IPS-11a (cell line): ENCODE data around the gene CLIP1.
"Not testable (repeated sequence)": the region's sequence is repeated elsewhere in the genome, so short reads cannot be mapped to it uniquely, and the experiment has no call there.

ENCODE experiments used
- H3K4me3 ChIP-seq: one replicate; pipeline ENCODE4 v1.5.1; 2013; ENCODE audit warnings: low read depth, low read length, control low read depth

The CLIP1 gene

GRCh38 chr12:122397981-122398380 is 24.5 kb downstream of the CLIP1 start:
- H3K4me3 ChIP-seq: not testable (repeated sequence)

DNA sequence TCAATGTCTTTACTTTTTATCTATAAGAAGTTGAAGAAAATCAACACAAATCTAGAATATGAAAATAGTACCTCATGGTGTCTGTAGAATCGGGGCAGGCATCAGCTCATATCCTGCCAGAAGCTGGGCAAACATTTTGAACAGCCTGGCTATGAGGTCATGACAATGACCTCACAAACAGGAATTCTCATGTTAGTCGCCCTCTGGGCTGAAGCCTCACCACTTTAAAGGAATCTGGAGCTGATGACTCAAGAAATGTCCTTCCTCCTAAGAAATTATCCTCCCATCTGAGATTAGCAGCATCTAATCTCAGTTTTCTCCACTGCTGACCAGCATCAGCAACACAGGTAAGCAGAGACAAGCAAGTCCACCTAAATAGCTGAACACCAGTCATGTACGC is 27.1 kb downstream of the CLIP1 start:
- no peak overlapping the region for H3K4me3 ChIP-seq

DNA sequence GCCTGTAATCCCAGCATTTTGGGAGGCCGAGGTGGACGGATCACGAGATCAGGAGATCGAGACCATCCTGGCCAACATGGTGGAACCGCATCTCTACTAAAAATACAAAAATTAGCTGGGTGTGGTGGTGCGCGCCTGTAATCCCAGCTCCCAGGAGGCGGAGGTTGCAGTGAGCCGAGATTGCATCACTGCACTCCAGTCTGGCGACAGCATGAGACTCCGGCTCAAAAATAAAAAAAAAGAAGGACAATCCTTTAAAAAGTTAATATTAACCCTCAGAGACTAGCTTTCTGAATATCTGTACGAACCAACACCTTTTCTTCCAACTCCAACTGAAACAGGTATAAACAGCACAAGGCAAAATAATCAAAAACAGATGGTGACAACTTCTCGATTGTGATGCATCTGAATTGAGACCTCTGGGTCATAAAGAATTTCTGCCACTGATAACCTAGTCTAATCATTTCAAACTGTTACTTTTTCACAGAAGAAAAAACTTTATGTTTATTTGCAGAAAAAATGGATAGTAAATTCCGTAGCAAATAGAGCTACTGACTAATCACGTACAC is 27.8 kb downstream of the CLIP1 start:
- no peak overlapping the region for H3K4me3 ChIP-seq

- H3K4me3 ChIP-seq: no peak overlapping the region
These were observed 28.7 kb downstream of the CLIP1 start for GRCh38 chr12:122393817-122394216.

DNA sequence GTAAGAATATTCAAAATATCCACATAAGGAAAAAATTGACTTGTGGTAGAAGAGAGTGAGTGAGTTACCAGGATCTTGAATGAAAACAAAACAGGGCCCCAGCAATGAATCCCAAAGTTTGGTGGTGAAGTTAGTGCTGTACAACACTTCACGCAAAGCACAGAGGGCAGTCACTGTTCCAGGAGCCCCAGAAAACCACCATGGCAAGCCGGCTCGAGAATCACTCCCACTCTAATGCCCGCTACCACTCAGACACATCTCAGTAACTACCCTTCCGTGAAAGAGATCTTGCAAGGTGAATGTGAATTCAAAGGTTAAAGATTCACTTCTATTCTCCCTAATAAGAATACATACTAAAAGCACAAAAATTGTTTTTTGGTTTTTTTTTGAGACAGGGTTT is 30.1 kb downstream of the CLIP1 start:
- H3K4me3 ChIP-seq: no peak overlapping the region

DNA sequence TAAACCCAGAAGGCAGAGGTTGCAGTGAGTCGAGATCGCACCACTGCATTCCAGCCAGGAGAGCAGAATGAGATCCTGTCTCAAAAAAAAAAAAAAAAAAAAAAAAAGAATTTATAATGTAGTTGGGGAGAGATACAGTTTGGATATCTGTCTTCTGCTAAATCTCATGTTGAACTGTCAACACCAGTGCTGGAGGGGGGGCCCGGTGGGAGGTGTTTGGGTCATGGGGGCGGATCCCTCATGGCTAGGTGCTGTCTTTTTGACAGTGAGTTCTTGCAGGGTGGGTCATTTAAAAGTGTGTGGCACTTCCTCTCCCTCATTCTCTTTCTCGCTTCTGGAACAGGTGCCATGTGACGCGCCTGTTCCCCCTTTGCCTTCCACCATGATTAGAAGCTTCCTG is 32.8 kb downstream of the CLIP1 start:
- H3K4me3 ChIP-seq: no peak overlapping the region

- no peak overlapping the region for H3K4me3 ChIP-seq
These were observed 34.6 kb downstream of the CLIP1 start for GRCh38 chr12:122387887-122388286.

GRCh38 chr12:122385171-122386016 is 37.1 kb downstream of the CLIP1 start:
- no peak overlapping the region for H3K4me3 ChIP-seq

GRCh38 chr12:122382919-122383350 is 39.5 kb downstream of the CLIP1 start:
- H3K4me3 ChIP-seq: no peak overlapping the region

GRCh38 chr12:122381021-122381420 is 41.4 kb downstream of the CLIP1 start:
- no peak overlapping the region for H3K4me3 ChIP-seq

DNA sequence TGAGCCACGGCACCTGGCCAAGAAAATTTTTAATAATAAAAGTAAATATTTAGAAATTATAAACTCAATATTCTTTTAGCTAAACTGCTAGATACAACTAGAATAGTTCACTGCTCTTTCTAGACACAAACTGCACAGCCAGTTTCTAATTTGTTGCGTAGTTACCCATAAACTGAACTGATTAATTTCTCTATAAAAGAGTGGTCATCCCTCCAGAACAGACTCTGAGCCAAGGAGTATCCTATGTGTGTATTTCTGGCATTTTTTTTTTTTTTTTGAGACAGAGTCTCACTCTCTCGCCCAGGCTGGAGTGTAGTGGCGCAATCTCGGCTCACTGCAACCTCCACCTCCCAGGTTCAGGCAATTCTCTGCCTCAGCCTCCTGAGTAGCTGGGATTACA is 45.7 kb downstream of the CLIP1 start:
- H3K4me3 ChIP-seq: not testable (repeated sequence)

DNA sequence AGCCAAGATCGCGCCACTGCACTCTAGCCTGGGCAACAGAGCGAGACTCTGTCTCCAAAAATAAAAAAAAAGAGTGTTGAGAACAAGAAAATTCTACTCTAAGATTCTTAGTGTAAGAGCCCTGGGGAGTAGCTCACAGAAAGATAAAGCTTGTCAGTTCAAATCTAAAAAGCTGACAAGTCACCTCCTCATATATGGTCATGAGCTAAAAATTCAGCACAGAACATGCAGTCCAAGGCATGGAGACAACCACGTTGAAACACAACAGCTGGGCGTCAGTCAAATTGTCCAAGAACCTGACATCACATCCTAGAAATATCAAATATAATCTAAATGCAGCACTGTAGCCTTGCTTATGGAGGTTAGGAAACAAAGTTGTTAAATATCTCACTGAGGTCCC is 47.8 kb downstream of the CLIP1 start:
- H3K4me3 ChIP-seq: no peak overlapping the region

- no peak overlapping the region for H3K4me3 ChIP-seq
These were observed 50.9 kb downstream of the CLIP1 start for GRCh38 chr12:122371475-122372045.

DNA sequence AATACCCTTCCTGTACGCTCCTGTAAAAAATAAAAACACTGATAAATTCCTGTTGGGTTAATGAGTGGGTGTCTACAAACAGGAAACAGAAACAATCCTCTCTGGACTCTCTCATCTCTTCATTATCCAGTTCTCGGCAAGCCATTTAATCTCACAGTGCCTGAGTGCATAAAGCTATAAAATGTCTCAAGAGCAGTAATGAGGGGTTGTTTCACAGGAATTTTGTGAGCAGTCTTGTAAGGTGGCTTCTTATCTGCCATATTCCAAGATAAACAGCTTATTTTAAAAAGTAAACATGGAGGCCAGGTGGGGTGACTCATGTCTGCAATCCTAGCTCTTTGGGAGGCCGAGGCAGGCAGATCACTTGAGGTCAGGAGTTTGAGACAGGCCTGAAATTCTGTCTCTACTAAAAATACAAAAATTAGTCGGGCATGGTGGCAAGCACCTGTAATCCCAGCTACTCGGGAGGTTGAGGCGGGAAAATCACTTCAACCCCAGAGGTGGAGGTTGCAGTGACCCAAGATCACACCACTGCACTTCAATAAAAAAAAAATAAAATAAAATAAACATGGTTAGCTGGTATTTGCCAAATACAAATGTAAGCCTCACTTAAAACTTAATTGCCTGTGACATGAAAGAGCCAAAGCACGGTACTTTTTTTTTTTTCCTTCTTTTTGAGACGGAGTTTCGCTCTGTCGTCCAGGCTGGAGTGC is 54.0 kb downstream of the CLIP1 start:
- no peak overlapping the region for H3K4me3 ChIP-seq

DNA sequence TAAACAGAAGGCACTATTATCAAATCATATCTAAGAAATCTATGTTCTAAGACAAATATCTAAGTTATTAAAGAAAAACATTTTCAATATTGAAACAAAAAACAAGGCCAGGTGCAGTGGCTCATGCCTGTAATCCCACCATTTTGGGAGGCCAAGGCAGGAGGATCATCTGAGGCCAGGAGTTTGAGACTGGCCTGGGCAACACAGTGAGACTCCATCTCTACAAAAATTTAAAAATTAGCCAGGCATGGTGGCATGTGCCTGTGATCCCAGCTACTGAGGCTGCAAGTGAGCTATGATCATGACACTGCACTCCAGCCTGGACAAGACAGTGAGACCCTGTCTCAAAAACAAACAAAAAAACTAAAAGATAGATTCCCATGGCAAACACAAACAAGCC is 54.8 kb downstream of the CLIP1 start:
- not testable (repeated sequence) for H3K4me3 ChIP-seq

- no peak overlapping the region for H3K4me3 ChIP-seq
These were observed 55.6 kb downstream of the CLIP1 start for GRCh38 chr12:122366685-122367475.

DNA sequence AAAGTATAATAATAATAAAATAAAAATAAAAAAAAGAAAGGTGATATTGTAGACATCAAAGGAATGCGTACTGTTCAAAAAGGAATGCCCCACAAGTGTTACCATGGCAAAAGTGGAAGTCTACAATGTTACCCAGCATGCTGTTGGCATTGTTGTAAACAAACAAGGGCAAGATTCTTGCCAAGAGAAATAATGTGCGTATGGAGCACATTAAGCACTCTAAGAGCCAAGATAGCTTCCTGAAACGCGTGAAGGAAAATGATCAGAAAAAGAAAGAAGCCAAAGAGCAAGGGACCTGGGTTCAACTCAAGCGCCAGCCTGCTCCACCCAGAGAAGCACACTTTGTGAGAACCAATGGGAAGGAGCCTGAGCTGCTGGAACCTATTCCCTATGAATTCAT is 57.2 kb downstream of the CLIP1 start:
- not testable (repeated sequence) for H3K4me3 ChIP-seq

DNA sequence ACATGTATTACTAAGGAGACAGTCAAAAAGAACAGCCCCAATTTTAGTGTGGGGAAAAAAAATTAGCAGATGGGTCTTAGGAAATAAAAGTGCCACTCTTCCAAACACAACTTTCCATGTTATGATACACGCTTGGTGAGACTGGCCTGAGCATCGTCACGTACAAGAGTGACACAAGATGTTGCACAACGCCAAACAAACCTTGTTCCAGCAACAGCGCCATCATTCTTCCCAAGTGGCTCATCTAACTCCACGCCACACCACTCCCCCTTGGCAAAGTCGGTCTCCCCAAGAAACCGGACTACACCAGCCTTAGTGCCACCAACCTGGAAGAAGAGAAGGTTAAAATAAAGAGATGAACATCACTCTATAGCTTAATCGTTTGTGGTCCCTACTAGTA is 58.7 kb downstream of the CLIP1 start:
- no peak overlapping the region for H3K4me3 ChIP-seq

DNA sequence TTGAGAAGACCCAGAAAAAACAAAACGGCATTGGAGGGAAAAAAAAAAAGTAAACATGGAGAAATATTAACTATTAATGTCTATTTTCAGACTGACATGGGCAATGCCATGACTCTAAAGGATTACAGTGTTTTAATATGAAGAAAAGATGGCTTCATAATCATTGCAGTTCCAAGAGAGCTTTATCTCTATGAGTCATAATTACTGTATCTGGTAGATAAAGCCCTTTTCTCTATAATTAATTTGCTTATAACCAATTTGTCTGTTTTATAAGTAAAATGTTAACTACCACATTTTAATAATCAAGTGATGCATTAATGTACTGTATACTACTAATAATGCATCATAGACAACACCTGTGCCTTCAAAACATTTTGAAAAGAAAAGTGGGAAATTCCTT is 59.7 kb downstream of the CLIP1 start:
- H3K4me3 ChIP-seq: no peak overlapping the region

DNA sequence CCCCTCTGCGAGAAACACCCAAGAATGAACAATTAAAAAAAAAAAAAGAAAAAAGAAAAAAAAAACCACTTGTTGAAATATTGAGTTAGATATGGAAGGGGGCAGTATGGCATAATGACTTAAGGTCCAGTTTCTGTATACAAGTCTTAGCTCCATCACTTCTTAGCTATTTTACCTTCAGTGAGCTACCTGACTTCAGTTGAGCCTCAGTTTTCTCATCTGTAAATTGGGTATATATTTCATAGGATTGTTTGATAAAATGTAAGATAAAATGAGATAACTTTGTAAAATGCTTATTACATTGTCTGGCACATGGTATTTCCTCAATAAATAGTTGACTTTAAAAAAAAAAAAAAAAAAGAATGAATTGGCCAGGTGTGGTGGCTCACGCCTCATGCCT is 64.1 kb downstream of the CLIP1 start:
- H3K4me3 ChIP-seq: not testable (repeated sequence)

GRCh38 chr12:122357536-122357935 is 64.9 kb downstream of the CLIP1 start:
- not testable (repeated sequence) for H3K4me3 ChIP-seq
